Loucy (cell line): Measurements from ENCODE around the gene PARS2.

Experiments
- H2AFZ ChIP-seq: fragments of 200-600 bp; sonication (generic); 2 replicates; pipeline ENCODE4 v1.6.0; 2016; ENCODE audit warnings: antibody characterized with exemption, mild to moderate bottlenecking, low read length, moderate library complexity
- H3F3A ChIP-seq: fragments of 200-600 bp; 2 replicates; pipeline ENCODE4 v1.6.0; 2016; ENCODE audit warnings: antibody characterized with exemption, low read depth, mild to moderate bottlenecking
- H3K27me3 ChIP-seq: fragments of 200-600 bp; sonication (generic); 2 replicates; pipeline ENCODE4 v1.6.1; 2014; ENCODE audit warnings: low read length, mild to moderate bottlenecking; ENCODE audit not compliant: insufficient read depth, poor library complexity, severe bottlenecking
- H3K36me3 ChIP-seq: fragments of 200-600 bp; sonication (generic); 2 replicates; pipeline ENCODE4 v1.6.1; 2016; ENCODE audit warnings: low read length; ENCODE audit not compliant: insufficient read depth
- H3K4me1 ChIP-seq: fragments of 200-600 bp; sonication (generic); 2 replicates; pipeline ENCODE4 v1.5.1; 2014; ENCODE audit warnings: low read length, mild to moderate bottlenecking; ENCODE audit not compliant: insufficient read depth, poor library complexity, severe bottlenecking
- H3K4me2 ChIP-seq: fragments of 200-600 bp; sonication (generic); 2 replicates; pipeline ENCODE4 v1.6.0; 2014; ENCODE audit warnings: antibody characterized with exemption, low read length, low read depth, mild to moderate bottlenecking; ENCODE audit not compliant: poor library complexity, severe bottlenecking
- H3K4me3 ChIP-seq: fragments of 200-600 bp; sonication (generic); 2 replicates; pipeline ENCODE4 v1.5.1; 2014; ENCODE audit warnings: low read length, mild to moderate bottlenecking, mixed read lengths; ENCODE audit not compliant: poor library complexity, severe bottlenecking
- H3K79me2 ChIP-seq: fragments of 200-600 bp; sonication (generic); 2 replicates; pipeline ENCODE4 v1.6.1; 2014; ENCODE audit warnings: low read length; ENCODE audit not compliant: insufficient read depth
- H3K9ac ChIP-seq: fragments of 200-600 bp; sonication (generic); 2 replicates; pipeline ENCODE4 v1.6.0; 2014; ENCODE audit warnings: mild to moderate bottlenecking, low read depth, low read length, moderate library complexity; ENCODE audit not compliant: poor library complexity, severe bottlenecking
- H3K9me2 ChIP-seq: fragments of 200-600 bp; sonication (generic); replicated peaks from 2 replicates; pipeline ENCODE4 v1.6.1; 2016; ENCODE audit warnings: low read depth, low read length, mixed read lengths
- H3K9me3 ChIP-seq: fragments of 200-600 bp; sonication (generic); 2 replicates; pipeline ENCODE4 v1.6.1; 2014; ENCODE audit warnings: mild to moderate bottlenecking, antibody characterized with exemption, low read length, low read depth; ENCODE audit not compliant: insufficient read depth
- H4K20me1 ChIP-seq: fragments of 200-600 bp; sonication (generic); 2 replicates; pipeline ENCODE4 v1.6.0; 2014; ENCODE audit warnings: antibody characterized with exemption, low read length, mild to moderate bottlenecking; ENCODE audit not compliant: insufficient read depth, poor library complexity, severe bottlenecking
- CTCF ChIP-seq: fragments of 200-600 bp; sonication (generic); conservative IDR thresholded peaks from 2 replicates; pipeline ENCODE4 v1.5.1; 2014; ENCODE audit warnings: mild to moderate bottlenecking, antibody characterized with exemption, low read length
- EZH2phosphoT487 ChIP-seq: fragments of 200-600 bp; IDR thresholded peaks from 2 replicates; pipeline ENCODE4 v1.6.1; 2018; ENCODE audit warnings: antibody characterized with exemption, mild to moderate bottlenecking, moderate library complexity, borderline replicate concordance

PARS2 gene

DNA sequence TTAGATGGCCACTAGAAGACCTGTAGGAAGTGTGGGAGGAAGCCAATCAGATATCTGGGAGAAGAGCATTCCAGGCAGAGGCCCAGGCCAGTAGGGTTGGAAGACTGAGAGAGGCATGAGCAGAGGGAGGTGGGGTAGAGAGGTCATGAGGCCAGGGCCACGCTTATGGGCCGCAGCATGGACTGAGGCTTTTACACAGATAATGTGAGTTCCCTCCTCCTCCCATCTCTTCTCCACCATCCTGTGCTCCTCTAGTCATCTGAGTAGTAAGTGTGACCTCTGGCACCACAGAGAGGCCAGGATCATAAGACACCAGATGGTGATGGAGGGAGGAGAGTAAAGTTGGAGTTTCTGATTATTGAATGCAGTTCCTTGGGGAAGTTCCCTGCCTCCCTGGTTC is 19.7 kb upstream of the PARS2 start:
- Histone ChIP-seq H3K4me3 (no peak overlapping the region), H4K20me1 (no peaks in the 10 kb centered on the region), H3K9me2 (no peaks in the 10 kb centered on the region), H3K79me2 (no peaks in the 10 kb centered on the region), H2AFZ (no peak overlapping the region), H3K36me3 (no peaks in the 10 kb centered on the region), H3K4me2 (no peak overlapping the region), H3K9me3 (no peaks in the 10 kb centered on the region), H3K4me1 (no peaks in the 10 kb centered on the region), H3K9ac (no peak overlapping the region), H3F3A (no peaks in the 10 kb centered on the region), H3K27me3 (no peaks in the 10 kb centered on the region)
- TF ChIP-seq CTCF (no peak), EZH2phosphoT487 (no peak)

GRCh38 chr1:54782588-54782987 is 18.3 kb upstream of the PARS2 start:
- Histone ChIP-seq H4K20me1 (no peaks in the 10 kb centered on the region), H3K9me3 (no peaks in the 10 kb centered on the region), H3K27me3 (no peaks in the 10 kb centered on the region), H3K36me3 (no peaks in the 10 kb centered on the region), H3K9ac (no peak overlapping the region), H3F3A (no peaks in the 10 kb centered on the region), H3K9me2 (no peaks in the 10 kb centered on the region), H3K4me3 (no peak overlapping the region), H3K79me2 (no peaks in the 10 kb centered on the region), H3K4me1 (no peaks in the 10 kb centered on the region), H2AFZ (no peak overlapping the region), H3K4me2 (no peak overlapping the region)
- no peak for TF ChIP-seq CTCF
- no peak for TF ChIP-seq EZH2phosphoT487

DNA sequence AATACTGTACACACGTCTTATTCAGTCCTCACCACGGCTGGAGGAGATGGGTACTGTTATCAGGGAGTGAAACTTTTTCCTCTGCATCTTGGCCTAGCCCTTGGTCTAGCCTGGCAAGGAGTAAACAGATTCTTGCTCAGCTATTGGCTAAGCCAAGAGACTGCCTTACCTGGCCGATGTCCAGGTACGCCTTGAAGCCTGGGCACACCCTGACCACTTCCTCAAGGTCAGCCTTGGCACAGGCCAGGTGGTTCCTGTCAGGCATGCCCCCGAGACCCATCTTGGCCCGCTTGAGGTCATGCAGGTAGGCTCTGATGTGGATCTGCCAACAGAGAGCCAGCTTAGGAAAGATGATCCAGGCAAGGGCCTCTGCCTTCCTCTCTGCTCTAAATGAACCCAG is 17.8 kb upstream of the PARS2 start:
- Histone ChIP-seq H3K79me2 (no peaks in the 10 kb centered on the region), H4K20me1 (no peaks in the 10 kb centered on the region), H3K9me2 (no peaks in the 10 kb centered on the region), H3K4me3 (no peak overlapping the region), H2AFZ (no peak overlapping the region), H3K9me3 (no peaks in the 10 kb centered on the region), H3F3A (no peaks in the 10 kb centered on the region), H3K4me1 (no peaks in the 10 kb centered on the region), H3K9ac (no peak overlapping the region), H3K27me3 (no peaks in the 10 kb centered on the region), H3K36me3 (no peaks in the 10 kb centered on the region), H3K4me2 (no peak overlapping the region)
- TF ChIP-seq CTCF = no peak
- no peak for TF ChIP-seq EZH2phosphoT487
